ENCODE data around the gene NAT8L.

The NAT8L gene

GRCh38 chr4:2044542-2045517 lies 14.3 kb upstream of the NAT8L start:
- no peak overlapping the region for H3K4me3 ChIP-seq (ENCODE audit: low read depth, low read length)
- no peak for DNase-seq (ENCODE audit: low read depth)

- no peak for DNase-seq (ENCODE audit: low read depth)
- no peak overlapping the region for H3K4me3 ChIP-seq (ENCODE audit: low read depth, low read length)
These were observed 13.6 kb upstream of the NAT8L start for GRCh38 chr4:2045518-2045951.

GRCh38 chr4:2046031-2046961 lies 12.8 kb upstream of the NAT8L start:
- no peak for DNase-seq (ENCODE audit: low read depth)
- no peak overlapping the region for H3K4me3 ChIP-seq (ENCODE audit: low read depth, low read length)

GRCh38 chr4:2047031-2047660 lies 12.0 kb upstream of the NAT8L start:
- no peak overlapping the region for H3K4me3 ChIP-seq (ENCODE audit: low read depth, low read length)
- DNase-seq (ENCODE audit: low read depth) = no peak

- DNase-seq (ENCODE audit: low read depth) = no peak
- no peak overlapping the region for H3K4me3 ChIP-seq (ENCODE audit: low read depth, low read length)
These were observed 11.1 kb upstream of the NAT8L start for GRCh38 chr4:2047781-2048581.

GRCh38 chr4:2048831-2049230 lies 10.3 kb upstream of the NAT8L start:
- DNase-seq (ENCODE audit: low read depth) = no peak
- H3K4me3 ChIP-seq (ENCODE audit: low read depth, low read length) = no peak overlapping the region

GRCh38 chr4:2049381-2049780 lies 9.7 kb upstream of the NAT8L start:
- DNase-seq (ENCODE audit: low read depth) = no peak
- no peak overlapping the region for H3K4me3 ChIP-seq (ENCODE audit: low read depth, low read length)

GRCh38 chr4:2049811-2050210 lies 9.3 kb upstream of the NAT8L start:
- no peak for DNase-seq (ENCODE audit: low read depth)
- H3K4me3 ChIP-seq (ENCODE audit: low read depth, low read length) = no peak overlapping the region

- H3K4me3 ChIP-seq (ENCODE audit: low read depth, low read length) = no peak overlapping the region
- no peak for DNase-seq (ENCODE audit: low read depth)
These were observed 8.0 kb upstream of the NAT8L start for GRCh38 chr4:2051086-2051485.

- DNase-seq (ENCODE audit: low read depth) = no peak
- H3K4me3 ChIP-seq (ENCODE audit: low read depth, low read length) = no peak overlapping the region
These were observed 4.9 kb upstream of the NAT8L start for GRCh38 chr4:2054217-2054616.

- DNase-seq (ENCODE audit: low read depth) = no peak
- no peak overlapping the region for H3K4me3 ChIP-seq (ENCODE audit: low read depth, low read length)
These were observed 1.6 kb upstream of the NAT8L start for GRCh38 chr4:2057382-2058065.

GRCh38 chr4:2058264-2059045 lies 672 bp upstream of the NAT8L start:
- peak overlapping the region; percentile 35 for H3K4me3 ChIP-seq (ENCODE audit: low read depth, low read length)

GRCh38 chr4:2059726-2060602 lies 837 bp downstream of the NAT8L start:
- no peak for DNase-seq (ENCODE audit: low read depth)
- H3K4me3 ChIP-seq (ENCODE audit: low read depth, low read length) = no peak overlapping the region

More at GRCh38 chr4:2058264-2059045, 672 bp upstream of the NAT8L start:
- no peak for DNase-seq (ENCODE audit: low read depth)

GRCh38 chr4:2060611-2061185 lies 1.6 kb downstream of the NAT8L start:
- DNase-seq (ENCODE audit: low read depth) = no peak
- no peak overlapping the region for H3K4me3 ChIP-seq (ENCODE audit: low read depth, low read length)

GRCh38 chr4:2061186-2062131 lies 2.3 kb downstream of the NAT8L start:
- DNase-seq (ENCODE audit: low read depth) = no peak
- no peak overlapping the region for H3K4me3 ChIP-seq (ENCODE audit: low read depth, low read length)
